Keratinocyte (primary cell): ENCODE data around the gene KRTAP4-2. TPM values are rescaled to one million over a fixed set of nuclear protein-coding genes. Genes with fewer than 3 reads are reported as not detected.

Experiments used
- DNase-seq: peaks from one replicate; pipeline ENCODE4 v3.0.0-alpha.2; 2011; ENCODE audit warnings: low read depth, missing footprints, low spot score
- FAIRE-seq: peaks from 2 replicates; lab custom pipeline; 2011; peaks lifted over from hg19 to GRCh38; lab: Jason Lieb, UNC
- H2AFZ ChIP-seq: 2 replicates; pipeline ENCODE4 v1.6.0; 2012; ENCODE audit warnings: low read length, control low read depth, inconsistent platforms; ENCODE audit not compliant: control insufficient read depth
- H3K27ac ChIP-seq: 2 replicates; pipeline ENCODE4 v1.5.1; 2011; ENCODE audit warnings: low read length; ENCODE audit not compliant: control insufficient read depth, insufficient read depth
- H3K27me3 ChIP-seq: 3 replicates; pipeline ENCODE4 v1.6.0; 2011; ENCODE audit warnings: low read length; ENCODE audit not compliant: control insufficient read depth, insufficient read depth; ENCODE audit errors: extremely low read depth
- H3K36me3 ChIP-seq, 2 experiments: 2 replicates in 1 of 2; 3 replicates in 1 of 2; pipeline ENCODE4 v1.5.1; 2011; ENCODE audit warnings: low read length in 2 of 2, mild to moderate bottlenecking in 1 of 2; ENCODE audit not compliant: control insufficient read depth in 2 of 2, insufficient read depth in 2 of 2; ENCODE audit errors: extremely low read depth in 1 of 2
- H3K4me1 ChIP-seq: 3 replicates; pipeline ENCODE4 v1.5.1; 2011; ENCODE audit warnings: low read length; ENCODE audit not compliant: control insufficient read depth, insufficient read depth; ENCODE audit errors: extremely low read depth
- H3K4me2 ChIP-seq: 3 replicates; pipeline ENCODE4 v1.6.0; 2011; ENCODE audit warnings: low read depth, low read length; ENCODE audit not compliant: control insufficient read depth, insufficient read depth; ENCODE audit errors: extremely low read depth
- H3K4me3 ChIP-seq, 3 experiments: fragments of 200-600 bp in 1 of 3; sonication (generic) in 1 of 3; 2 replicates in 2 of 3; 3 replicates in 1 of 3; pipeline ENCODE4 v1.5.1; 2011 to 2016; ENCODE audit warnings: low read length in 3 of 3, mild to moderate bottlenecking in 3 of 3, control low read depth in 2 of 3, inconsistent platforms in 1 of 3, low read depth in 1 of 3, mixed read lengths in 1 of 3, mixed run types in 1 of 3, moderate library complexity in 1 of 3; ENCODE audit not compliant: control insufficient read depth in 2 of 3, insufficient read depth in 2 of 3; ENCODE audit errors: extremely low read depth in 1 of 3
- H3K79me2 ChIP-seq: 2 replicates; pipeline ENCODE4 v1.6.0; 2012; ENCODE audit warnings: low read length; ENCODE audit not compliant: control insufficient read depth, insufficient read depth
- H3K9ac ChIP-seq: 3 replicates; pipeline ENCODE4 v1.6.0; 2011; ENCODE audit warnings: low read length; ENCODE audit not compliant: control insufficient read depth, insufficient read depth; ENCODE audit errors: extremely low read depth
- H3K9me1 ChIP-seq: 3 replicates; pipeline ENCODE4 v1.6.0; 2011; ENCODE audit warnings: low read length; ENCODE audit not compliant: control insufficient read depth, insufficient read depth; ENCODE audit errors: extremely low read depth
- H3K9me3 ChIP-seq: 2 replicates; pipeline ENCODE4 v1.5.1; 2012; ENCODE audit warnings: low read depth, low read length; ENCODE audit not compliant: control insufficient read depth
- H4K20me1 ChIP-seq: 3 replicates; pipeline ENCODE4 v1.6.0; 2011; ENCODE audit warnings: low read length; ENCODE audit not compliant: control insufficient read depth, insufficient read depth; ENCODE audit errors: extremely low read depth
- CTCF ChIP-seq, 3 experiments: IDR thresholded peaks in 1 of 3; conservative IDR thresholded peaks in 1 of 3; optimal IDR thresholded peaks in 1 of 3; 2 replicates in 2 of 3; 3 replicates in 1 of 3; pipeline versions ENCODE3 to v1.5.1; 2011; ENCODE audit warnings: low read length in 3 of 3, mild to moderate bottlenecking in 3 of 3, moderate library complexity in 2 of 3, control low read depth in 1 of 3, inconsistent platforms in 1 of 3; ENCODE audit not compliant: insufficient read depth in 2 of 3; ENCODE audit errors: extremely low read depth in 1 of 3
- EZH2 ChIP-seq: IDR thresholded peaks from one replicate; pipeline ENCODE4 v1.6.1; 2012; ENCODE audit warnings: inconsistent platforms, mild to moderate bottlenecking, low read length, moderate library complexity
- dilution Hi-C: fragments of 300-500 bp; cut with MboI; formaldehyde crosslinking; loops from one replicate; pipeline ENCODE4 v1.7.0; 2020; ENCODE audit warnings: low sequenced_read_pairs; ENCODE audit not compliant: extremely low pct_ligation_motif_present
- polyA plus RNA-seq, 5 experiments: library from polyadenylated mRNA; depleted of rRNA in 3 of 5; stranded (reverse) in 3 of 5; stranded (forward) in 1 of 5; unstranded in 1 of 5; fragments of >200 nt; gene quantifications; 1 replicate in 1 of 5; 2 replicates in 3 of 5; 3 replicates in 1 of 5; pipeline versions ENCODE4 v1.2.1 to v1.2.3, GENCODE V29; 2011 to 2012; ENCODE audit warnings: missing spikeins in 2 of 5, low read depth in 1 of 5, low replicate concordance in 1 of 5

The KRTAP4-2 gene
- polyA plus RNA-seq, 1 donor (not counting 4 experiments of a cell fraction or from before 2014, with no cell fraction given): not detected

GRCh38 chr17:41186872-41187271 lies 8.9 kb upstream of the KRTAP4-2 start:
- no peak overlapping the region for H3K9ac ChIP-seq

GRCh38 chr17:41185001-41185400 lies 7.0 kb upstream of the KRTAP4-2 start:
- Histone ChIP-seq H3K4me2 (no peak overlapping the region), H3K4me3 (no peak overlapping the region), H3K27me3 (no peaks in the 10 kb centered on the region), H3K9me1 (no peaks in the 10 kb centered on the region), H2AFZ (no peak overlapping the region), H3K4me1 (no peaks in the 10 kb centered on the region), H4K20me1 (no peaks in the 10 kb centered on the region), H3K79me2 (no peaks in the 10 kb centered on the region), H3K36me3 (no peaks in the 10 kb centered on the region), H3K9me3 (no peaks in the 10 kb centered on the region), H3K9ac (no peak overlapping the region), H3K27ac (no peak overlapping the region)
- TF ChIP-seq CTCF (optimal IDR thresholded peaks at IDR 0.05 in 1 of 3, IDR thresholded peaks at IDR 0.05 in 1 of 3, conservative IDR thresholded peaks at IDR 0.05 in 1 of 3; ENCODE audit: extremely low read depth in 1 of 3, insufficient read depth in 2 of 3, low read length in 3 of 3) (no peak), EZH2 (no peak)
- FAIRE-seq: no peak
- DNase-seq: no peak
- dilution Hi-C loops: no loop called here

More at GRCh38 chr17:41186872-41187271, 8.9 kb upstream of the KRTAP4-2 start:
- H4K20me1 ChIP-seq: no peaks in the 10 kb centered on the region
- no peaks in the 10 kb centered on the region for H3K79me2 ChIP-seq
- dilution Hi-C loops: no loop called here
- H3K27ac ChIP-seq: no peak overlapping the region
- H3K4me1 ChIP-seq: no peaks in the 10 kb centered on the region
- H3K9me3 ChIP-seq: no peaks in the 10 kb centered on the region
- FAIRE-seq: no peak
- H3K27me3 ChIP-seq: no peaks in the 10 kb centered on the region
- no peak overlapping the region for H2AFZ ChIP-seq
- no peaks in the 10 kb centered on the region for H3K9me1 ChIP-seq
- no peaks in the 10 kb centered on the region for H3K36me3 ChIP-seq
- no peak for TF ChIP-seq EZH2
- no peak for TF ChIP-seq CTCF (optimal IDR thresholded peaks at IDR 0.05 in 1 of 3, IDR thresholded peaks at IDR 0.05 in 1 of 3, conservative IDR thresholded peaks at IDR 0.05 in 1 of 3; ENCODE audit: extremely low read depth in 1 of 3, insufficient read depth in 2 of 3, low read length in 3 of 3)
- DNase-seq: no peak
- H3K4me2 ChIP-seq: no peak overlapping the region
- H3K4me3 ChIP-seq: no peak overlapping the region
